ENCODE data around the gene TWNK.
A peak's percentile ranks its signal among the peaks of the same experiment; 100 is the strongest.

DNA sequence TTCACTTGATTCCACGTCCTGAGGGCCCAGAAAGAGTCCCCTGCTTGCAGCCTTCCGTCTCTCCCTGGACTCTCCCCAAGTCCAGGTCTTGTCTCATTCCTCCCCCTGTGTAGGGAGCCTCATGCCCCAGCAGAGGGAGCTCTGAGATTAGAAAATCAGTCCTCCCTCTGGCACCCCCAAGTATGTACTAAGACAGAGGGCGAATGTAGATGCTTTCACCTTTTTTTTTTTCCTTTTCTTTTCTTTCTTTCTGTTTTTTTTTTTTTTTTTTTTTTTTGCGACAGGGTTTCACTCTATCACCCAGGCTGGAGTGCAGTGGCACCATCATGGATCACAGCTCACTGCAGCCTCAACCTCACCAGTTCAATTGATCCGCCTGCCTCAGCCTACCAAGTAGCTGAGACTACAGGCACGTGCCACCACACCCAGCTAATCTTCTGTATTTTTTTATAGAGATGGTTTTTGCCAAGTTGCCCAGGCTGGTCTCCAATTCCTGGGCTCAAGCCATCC is 54.0 kb downstream of the TWNK start:
- no peak for TF ChIP-seq POLR2A (IDR thresholded peaks at IDR 0.05)
- TF ChIP-seq, protein P1, sequence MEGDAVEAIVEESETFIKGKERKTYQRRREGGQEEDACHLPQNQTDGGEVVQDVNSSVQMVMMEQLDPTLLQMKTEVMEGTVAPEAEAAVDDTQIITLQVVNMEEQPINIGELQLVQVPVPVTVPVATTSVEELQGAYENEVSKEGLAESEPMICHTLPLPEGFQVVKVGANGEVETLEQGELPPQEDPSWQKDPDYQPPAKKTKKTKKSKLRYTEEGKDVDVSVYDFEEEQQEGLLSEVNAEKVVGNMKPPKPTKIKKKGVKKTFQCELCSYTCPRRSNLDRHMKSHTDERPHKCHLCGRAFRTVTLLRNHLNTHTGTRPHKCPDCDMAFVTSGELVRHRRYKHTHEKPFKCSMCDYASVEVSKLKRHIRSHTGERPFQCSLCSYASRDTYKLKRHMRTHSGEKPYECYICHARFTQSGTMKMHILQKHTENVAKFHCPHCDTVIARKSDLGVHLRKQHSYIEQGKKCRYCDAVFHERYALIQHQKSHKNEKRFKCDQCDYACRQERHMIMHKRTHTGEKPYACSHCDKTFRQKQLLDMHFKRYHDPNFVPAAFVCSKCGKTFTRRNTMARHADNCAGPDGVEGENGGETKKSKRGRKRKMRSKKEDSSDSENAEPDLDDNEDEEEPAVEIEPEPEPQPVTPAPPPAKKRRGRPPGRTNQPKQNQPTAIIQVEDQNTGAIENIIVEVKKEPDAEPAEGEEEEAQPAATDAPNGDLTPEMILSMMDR (IDR thresholded peaks at IDR 0.05): peak in 5 of 7 experiments; percentile 84 to 97 (median 86)

All from stomach (tissue), 4 donors.